Activated B cell treated with CpG ODN at 0.5 μM for 24 hours (primary cell): ENCODE data around the gene ABL2. TPM values are rescaled to one million over a fixed set of nuclear protein-coding genes. Genes with fewer than 3 reads are reported as not detected.
"Not testable (repeated sequence)": the region's sequence is repeated elsewhere in the genome, so short reads cannot be mapped to it uniquely, and the experiment has no call there.

Experiments
- ATAC-seq: fragments of 200-7000 bp; cut with Tn5 transposase; one replicate; pipeline ENCODE4 v1.10.0; 2021; ENCODE audit warnings: low read depth, mild to moderate bottlenecking, moderate library complexity
- CTCF ChIA-PET: fragments of 350-600 bp; sonication (Branson Sonifier 250); formaldehyde crosslinking; loops from one replicate; lab custom pipeline; 2021; ENCODE audit warnings: antibody characterized with exemption; lab: Charles Lee
- POLR2A ChIA-PET: fragments of 350-600 bp; sonication (Branson Sonifier 250); formaldehyde crosslinking; loops from one replicate; lab custom pipeline; 2021; ENCODE audit warnings: antibody characterized with exemption; lab: Charles Lee
- DNase-seq: peaks from one replicate; pipeline ENCODE4 v3.0.0; 2022
- H3K27ac Mint-ChIP-seq: one replicate; pipeline ENCODE4 v1.8.0; 2020; ENCODE audit warnings: mixed read lengths
- H3K27me3 Mint-ChIP-seq: one replicate; pipeline ENCODE4 v1.8.0; 2021; ENCODE audit warnings: mixed read lengths
- H3K36me3 Mint-ChIP-seq: one replicate; pipeline ENCODE4 v1.8.0; 2021; ENCODE audit warnings: low read depth, mixed read lengths
- H3K4me1 Mint-ChIP-seq: one replicate; pipeline ENCODE4 v1.8.0; 2021; ENCODE audit warnings: mixed read lengths
- H3K4me3 Mint-ChIP-seq: one replicate; pipeline ENCODE4 v1.8.0; 2020; ENCODE audit warnings: mild to moderate bottlenecking, mixed read lengths
- H3K9me3 Mint-ChIP-seq: one replicate; pipeline ENCODE4 v1.8.0; 2020; ENCODE audit warnings: mixed read lengths
- CTCF ChIP-seq: fragments of 200-600 bp; IDR thresholded peaks from one replicate; pipeline ENCODE4 v1.8.0; 2022; ENCODE audit warnings: antibody characterized with exemption, mild to moderate bottlenecking
- intact Hi-C: fragments of 100-400 bp; cut with micrococcal nuclease; formaldehyde crosslinking; loops from one replicate; pipeline ENCODE4 v1.15.1; 2024
- total RNA-seq: library from RNA; stranded (reverse); gene quantifications from 2 replicates; pipeline ENCODE4 v1.2.3, GENCODE V29; 2022

ABL2 gene
- total RNA-seq, 1 donor from 2014 or later: 15.2 TPM

DNA sequence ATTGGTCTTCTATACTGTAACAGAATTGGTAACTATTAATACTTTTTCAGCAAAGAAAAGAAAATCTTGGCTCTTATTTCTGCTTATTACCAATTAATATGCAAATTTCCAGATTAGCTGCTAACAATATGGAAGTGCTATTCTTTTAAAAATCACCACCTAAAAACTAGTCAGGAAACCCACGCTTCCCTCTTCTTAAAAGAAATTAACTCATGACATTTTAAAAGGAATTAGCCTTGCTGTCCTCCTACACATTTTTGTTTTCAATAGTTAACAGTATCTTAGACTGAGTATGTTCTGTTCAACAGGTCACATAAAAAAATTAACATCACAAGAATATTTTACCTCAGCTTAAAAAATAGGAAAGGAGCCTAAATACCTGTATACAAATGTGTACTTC is 27.3 kb downstream of the ABL2 start:
- no peak for DNase-seq
- intact Hi-C loops: no loop called here
- POLR2A ChIA-PET: no interaction called here

DNA sequence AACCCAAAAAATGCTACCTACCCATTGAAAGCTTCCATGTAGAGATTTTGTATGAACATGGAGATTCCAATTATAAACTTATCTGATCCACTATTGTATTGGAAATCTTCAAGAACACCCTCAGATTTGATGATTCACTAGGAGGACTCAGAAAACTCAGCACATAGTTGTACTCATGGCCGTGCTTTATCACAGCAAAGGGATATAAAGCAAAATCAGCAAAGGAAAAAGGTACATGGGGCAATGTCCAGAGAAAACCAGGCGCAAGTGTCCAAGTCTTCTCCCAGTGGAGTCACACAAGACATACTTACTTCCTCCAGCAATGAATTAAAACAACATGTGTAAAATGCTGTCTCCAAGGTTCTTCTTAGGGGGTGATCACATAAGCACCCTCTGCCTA is 28.9 kb downstream of the ABL2 start:
- no peak for TF ChIP-seq CTCF
- intact Hi-C loops: no loop called here
- Mint-ChIP-seq H3K4me1 (peaks cover 11% of the 10 kb centered on the region), H3K9me3 (no peaks in the 10 kb centered on the region), H3K36me3 (peaks cover 4% of the 10 kb centered on the region), H3K27me3 (no peaks in the 10 kb centered on the region), H3K4me3 (no peak overlapping the region), H3K27ac (no peak overlapping the region)
- POLR2A ChIA-PET: no interaction called here
- DNase-seq: no peak
- ATAC-seq: no peak
- CTCF ChIA-PET: no interaction called here

More for the DNA sequence above, 27.3 kb downstream of the ABL2 start:
- CTCF ChIA-PET: no interaction called here
- peaks cover 11% of the 10 kb centered on the region for H3K4me1 Mint-ChIP-seq
- ATAC-seq: no peak
- no peak overlapping the region for H3K27ac Mint-ChIP-seq
- H3K27me3 Mint-ChIP-seq: no peaks in the 10 kb centered on the region
- no peak for TF ChIP-seq CTCF
- H3K4me3 Mint-ChIP-seq: no peak overlapping the region
- H3K9me3 Mint-ChIP-seq: no peaks in the 10 kb centered on the region
- H3K36me3 Mint-ChIP-seq: peaks cover 5% of the 10 kb centered on the region

DNA sequence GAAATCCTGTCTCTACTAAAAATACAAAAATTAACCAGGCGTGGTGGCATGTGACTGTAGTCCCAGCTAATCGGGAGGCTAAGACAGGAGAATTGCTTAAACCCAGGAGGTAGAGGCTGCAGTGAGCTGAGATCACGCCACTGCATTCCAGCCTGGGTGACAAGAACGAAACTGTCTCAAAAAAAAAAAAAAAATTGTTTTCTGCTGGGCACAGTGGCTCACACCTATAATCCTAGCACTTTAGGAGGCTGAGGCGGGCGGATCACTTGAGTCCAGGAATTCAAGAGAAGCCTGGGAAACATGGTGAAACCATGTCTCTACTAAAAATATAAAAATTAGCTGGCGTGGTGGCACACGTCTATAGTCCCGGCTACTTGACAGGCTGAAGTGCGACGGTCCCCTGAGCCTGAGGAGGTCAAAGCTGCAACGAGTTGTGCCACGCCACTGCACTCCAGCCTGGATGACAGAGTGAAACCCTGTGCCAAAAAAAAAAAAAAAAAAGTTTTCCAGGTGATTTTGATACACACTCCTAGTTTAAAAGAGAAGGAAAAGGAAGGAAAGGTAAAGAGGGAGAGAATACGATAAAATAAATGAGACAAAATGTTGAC is 31.7 kb downstream of the ABL2 start:
- H3K36me3 Mint-ChIP-seq: peaks cover 4% of the 10 kb centered on the region
- no peak for ATAC-seq

GRCh38 chr1:179195857-179196256 is 33.6 kb downstream of the ABL2 start:
- H3K4me3 Mint-ChIP-seq, DNase-seq, ATAC-seq, H3K27ac Mint-ChIP-seq, H3K9me3 Mint-ChIP-seq, H3K4me1 Mint-ChIP-seq, H3K36me3 Mint-ChIP-seq, CTCF ChIA-PET, H3K27me3 Mint-ChIP-seq: not testable (repeated sequence)
- POLR2A ChIA-PET: interaction anchor here (0.6 kb wide), 1 partner anchor 1930 kb away, joined by 5 read pairs; no protein-coding TSS in a partner anchor
- intact Hi-C loops: loop anchor here (2.0 kb wide), 3 partner anchors 75 to 663 kb away; no protein-coding TSS in a partner anchor

More for the DNA sequence above, 31.7 kb downstream of the ABL2 start:
- Mint-ChIP-seq H3K27me3 (no peaks in the 10 kb centered on the region), H3K27ac (no peak overlapping the region), H3K9me3 (no peaks in the 10 kb centered on the region), H3K4me3 (no peak overlapping the region), H3K4me1 (peaks cover 10% of the 10 kb centered on the region)
- ChIA-PET CTCF (no interaction called here), POLR2A (no interaction called here)
- intact Hi-C loops: no loop called here
- no peak for DNase-seq
- no peak for TF ChIP-seq CTCF

GRCh38 chr1:179195376-179195775 is 34.1 kb downstream of the ABL2 start:
- peaks cover 4% of the 10 kb centered on the region for H3K36me3 Mint-ChIP-seq
- no peak overlapping the region for H3K27ac Mint-ChIP-seq
- intact Hi-C loops: loop anchor here (2.0 kb wide), 3 partner anchors 75 to 663 kb away; no protein-coding TSS in a partner anchor
- no peaks in the 10 kb centered on the region for H3K27me3 Mint-ChIP-seq
- CTCF ChIA-PET: no interaction called here
- peaks cover 11% of the 10 kb centered on the region for H3K4me1 Mint-ChIP-seq
- TF ChIP-seq CTCF: no peak
- H3K4me3 Mint-ChIP-seq: no peak overlapping the region
- ATAC-seq: no peak
- POLR2A ChIA-PET: interaction anchor here (0.6 kb wide), 1 partner anchor 1930 kb away, joined by 5 read pairs; no protein-coding TSS in a partner anchor
- H3K9me3 Mint-ChIP-seq: no peaks in the 10 kb centered on the region
- DNase-seq: no peak
